Body of pancreas (tissue), 4 donors: ENCODE data around the gene ZRANB1.

Experiments used
- POLR2A ChIP-seq, 3 donors: fragments of 450-650 bp; IDR thresholded peaks; one replicate each; pipeline ENCODE4 v1.6.1; 2016; ENCODE audit warnings: antibody characterized with exemption in 3 of 3, mild to moderate bottlenecking in 2 of 3
- TF ChIP-seq, protein P1 (sequence below), 7 experiments: fragments of 450-650 bp in 4 of 7; fragments of 200-600 bp in 3 of 7; sonication (generic) in 3 of 7; IDR thresholded peaks; one replicate each; pipeline ENCODE4 v1.5.1; 2016 to 2019; ENCODE audit warnings: antibody characterized with exemption in 7 of 7

DNA sequence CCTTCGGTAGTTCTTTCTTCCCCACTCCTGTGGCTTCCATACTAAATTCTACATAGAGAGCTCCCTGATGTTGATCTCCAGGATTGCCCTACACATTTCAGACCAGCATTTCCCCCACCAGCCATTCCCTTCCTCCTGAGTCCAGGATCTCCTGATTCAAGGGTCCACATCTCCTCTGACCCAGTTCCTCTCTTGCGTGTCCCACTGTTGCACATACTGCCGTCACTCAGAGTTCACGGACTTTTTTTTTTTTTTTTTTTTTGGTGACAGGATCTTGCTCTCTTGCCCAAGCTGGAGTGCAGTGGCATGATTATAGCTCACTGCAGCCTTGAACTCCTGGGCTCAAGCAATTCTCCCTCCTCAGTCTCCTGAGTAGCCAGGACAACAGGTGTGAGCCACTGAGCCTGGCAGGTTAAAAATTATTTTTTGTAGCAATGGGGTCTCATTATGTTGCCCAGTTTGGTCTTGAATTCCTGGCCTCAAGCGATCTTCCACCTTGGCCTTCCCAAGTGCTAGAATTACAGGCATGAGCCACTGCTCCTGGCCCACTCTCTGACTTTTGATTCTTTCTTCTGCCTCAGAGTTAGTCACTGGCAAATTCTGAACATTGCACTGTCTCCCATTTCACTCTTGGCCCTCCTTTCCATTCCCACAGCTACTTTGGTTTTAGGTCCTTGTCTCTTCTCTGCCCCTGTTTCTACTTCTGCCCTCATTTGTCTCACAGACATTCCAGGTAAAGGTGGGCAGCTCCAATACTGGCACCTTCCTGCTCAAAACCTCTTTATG is 29.6 kb upstream of the ZRANB1 start:
- TF ChIP-seq, protein P1, sequence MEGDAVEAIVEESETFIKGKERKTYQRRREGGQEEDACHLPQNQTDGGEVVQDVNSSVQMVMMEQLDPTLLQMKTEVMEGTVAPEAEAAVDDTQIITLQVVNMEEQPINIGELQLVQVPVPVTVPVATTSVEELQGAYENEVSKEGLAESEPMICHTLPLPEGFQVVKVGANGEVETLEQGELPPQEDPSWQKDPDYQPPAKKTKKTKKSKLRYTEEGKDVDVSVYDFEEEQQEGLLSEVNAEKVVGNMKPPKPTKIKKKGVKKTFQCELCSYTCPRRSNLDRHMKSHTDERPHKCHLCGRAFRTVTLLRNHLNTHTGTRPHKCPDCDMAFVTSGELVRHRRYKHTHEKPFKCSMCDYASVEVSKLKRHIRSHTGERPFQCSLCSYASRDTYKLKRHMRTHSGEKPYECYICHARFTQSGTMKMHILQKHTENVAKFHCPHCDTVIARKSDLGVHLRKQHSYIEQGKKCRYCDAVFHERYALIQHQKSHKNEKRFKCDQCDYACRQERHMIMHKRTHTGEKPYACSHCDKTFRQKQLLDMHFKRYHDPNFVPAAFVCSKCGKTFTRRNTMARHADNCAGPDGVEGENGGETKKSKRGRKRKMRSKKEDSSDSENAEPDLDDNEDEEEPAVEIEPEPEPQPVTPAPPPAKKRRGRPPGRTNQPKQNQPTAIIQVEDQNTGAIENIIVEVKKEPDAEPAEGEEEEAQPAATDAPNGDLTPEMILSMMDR (IDR thresholded peaks at IDR 0.05), result no peak
- no peak for TF ChIP-seq POLR2A (IDR thresholded peaks at IDR 0.05)
